Sigmoid colon (tissue), 7 donors: Measurements from ENCODE around the gene ATXN10. TPM values are rescaled to one million over a fixed set of nuclear protein-coding genes. Genes with fewer than 3 reads are reported as not detected.

Source experiments
- DNase-seq: peaks from one replicate; pipeline ENCODE4 v3.0.0-alpha.2; 2019
- H3K27ac ChIP-seq, 4 donors: fragments of 200-600 bp; sonication (generic); one replicate each; pipeline ENCODE4 v1.5.1; 2016 to 2019; ENCODE audit warnings: mild to moderate bottlenecking in 1 of 4
- H3K27me3 ChIP-seq, 3 donors: fragments of 200-600 bp; sonication (generic); one replicate each; pipeline ENCODE4 v1.5.1; 2019; ENCODE audit warnings: mild to moderate bottlenecking in 1 of 3
- H3K36me3 ChIP-seq, 4 donors: fragments of 200-600 bp; sonication (generic); one replicate each; pipeline ENCODE4 v1.5.1; 2016 to 2019
- H3K4me1 ChIP-seq, 4 donors: fragments of 200-600 bp; sonication (generic); one replicate each; pipeline ENCODE4 v1.5.1; 2017 to 2019
- H3K4me3 ChIP-seq, 4 donors: fragments of 200-600 bp; sonication (generic); one replicate each; pipeline ENCODE4 v1.5.1; 2017 to 2019; ENCODE audit warnings: mild to moderate bottlenecking in 2 of 4, moderate library complexity in 1 of 4
- H3K9me3 ChIP-seq, 4 donors: fragments of 200-600 bp in 3 of 4; sonication (generic) in 3 of 4; one replicate each; pipeline versions ENCODE4 v1.5.1 to v1.6.1; 2013 to 2019
- CTCF ChIP-seq, 4 experiments: fragments of 450-650 bp in 3 of 4; fragments of 200-600 bp in 1 of 4; IDR thresholded peaks; one replicate each; pipeline ENCODE4 v1.5.1; 2016 to 2019; ENCODE audit warnings: antibody characterized with exemption in 4 of 4, mild to moderate bottlenecking in 3 of 4, moderate library complexity in 2 of 4
- EP300 ChIP-seq, 4 donors: sonication (generic); formaldehyde crosslinking; IDR thresholded peaks; one replicate each; pipeline ENCODE4 v1.6.1; 2017; ENCODE audit warnings: antibody characterized with exemption in 4 of 4
- POLR2A ChIP-seq, 2 donors: fragments of 450-650 bp; IDR thresholded peaks; one replicate each; pipeline ENCODE4 v1.6.1; 2016; ENCODE audit warnings: antibody characterized with exemption in 2 of 2, mild to moderate bottlenecking in 2 of 2, moderate library complexity in 2 of 2
- POLR2AphosphoS5 ChIP-seq, 4 donors: sonication (generic); formaldehyde crosslinking; IDR thresholded peaks; one replicate each; pipeline ENCODE4 v1.6.1; 2017; ENCODE audit warnings: antibody characterized with exemption in 4 of 4
- WGBS, 2 donors: extraction: QIAGEN DNeasy Blood & Tissue Kit; methylation state at CpG; one replicate each; pipeline ENCODE4 v1.1.7; 2013; 5-methylcytosine and 5-hydroxymethylcytosine counted together
- intact Hi-C: fragments of 100-400 bp; cut with DNase I; formaldehyde crosslinking; loops from one replicate; pipeline ENCODE4 v1.15.1; 2023
- polyA plus RNA-seq, 3 donors: library from polyadenylated mRNA; stranded (reverse); fragments of 200-250 nt; gene quantifications; one replicate each; pipeline ENCODE4 v1.2.3, GENCODE V29; 2013
- total RNA-seq, 4 donors: library from RNA; depleted of rRNA; stranded (reverse); fragments of >200 nt; gene quantifications; one replicate each; pipeline ENCODE4 v1.1.0, GENCODE V29; 2016
- donor health status: healthy with polysubstance abuse.
- donor health status: Bipolar disorder and iron deficiency.
- donor health status: healthy.

ATXN10 gene
- total and polyA plus RNA-seq, 7 donors, result 37.9 to 187 (median 160) TPM

GRCh38 chr22:45865561-45866125 lies 194.0 kb downstream of the ATXN10 start:
- Histone ChIP-seq H3K9me3 (no peaks in the 10 kb centered on the region), H3K4me1 (peaks cover 0 to 28% (median 23%) of the 10 kb centered on the region in 4 donors), H3K27ac (no peak overlapping the region), H3K27me3 (peaks cover 26 to 48% (median 29%) of the 10 kb centered on the region in 3 donors), H3K36me3 (no peaks in the 10 kb centered on the region), H3K4me3 (no peak overlapping the region)
- 94 to 95% methylated on average over 24 of the region's 24 CpGs for WGBS, 2 donors
- DNase-seq, result no peak
- intact Hi-C loops, result loop anchor here (5.0 kb wide), 1 partner anchor 218 kb away; no protein-coding TSS in a partner anchor
- TF ChIP-seq EP300 (IDR thresholded peaks at IDR 0.05), result no peak
- no peak for TF ChIP-seq POLR2A (IDR thresholded peaks at IDR 0.05)
- TF ChIP-seq POLR2AphosphoS5 (IDR thresholded peaks at IDR 0.05), result no peak
- no peak for TF ChIP-seq CTCF (IDR thresholded peaks at IDR 0.05)

- TF ChIP-seq POLR2AphosphoS5 (IDR thresholded peaks at IDR 0.05) (no peak), EP300 (IDR thresholded peaks at IDR 0.05) (no peak), CTCF (IDR thresholded peaks at IDR 0.05) (no peak), POLR2A (IDR thresholded peaks at IDR 0.05) (no peak)
- peaks cover 26 to 48% (median 29%) of the 10 kb centered on the region in 3 donors for H3K27me3 ChIP-seq
- H3K27ac ChIP-seq, result no peak overlapping the region
- H3K36me3 ChIP-seq, result no peaks in the 10 kb centered on the region
- WGBS, 2 donors, result 46 to 55% methylated on average over 37 of the region's 37 CpGs
- intact Hi-C loops, result loop anchor here (5.0 kb wide), 1 partner anchor 219 kb away; no protein-coding TSS in a partner anchor
- peaks cover 0 to 28% (median 23%) of the 10 kb centered on the region in 4 donors for H3K4me1 ChIP-seq
- peak; percentile 59 for DNase-seq
- H3K4me3 ChIP-seq, result peak overlapping the region in 1 of 4 donors; percentile 40
- H3K9me3 ChIP-seq, result no peaks in the 10 kb centered on the region
Measured at GRCh38 chr22:45866126-45866645, 194.6 kb downstream of the ATXN10 start.

GRCh38 chr22:45866646-45867117 lies 195.0 kb downstream of the ATXN10 start:
- intact Hi-C loops, result loop anchor here (5.0 kb wide), 1 partner anchor 219 kb away; no protein-coding TSS in a partner anchor
- Histone ChIP-seq H3K4me1 (peaks cover 0 to 28% (median 23%) of the 10 kb centered on the region in 4 donors), H3K4me3 (peak overlapping the region in 3 of 4 donors; percentile 20 to 40 (median 29)), H3K36me3 (no peaks in the 10 kb centered on the region), H3K27me3 (peaks cover 26 to 48% (median 29%) of the 10 kb centered on the region in 3 donors), H3K27ac (no peak overlapping the region), H3K9me3 (no peaks in the 10 kb centered on the region)
- WGBS, 2 donors, result 7 to 20% methylated on average over 55 of the region's 55 CpGs
- no peak for DNase-seq
- TF ChIP-seq POLR2AphosphoS5 (IDR thresholded peaks at IDR 0.05) (no peak), POLR2A (IDR thresholded peaks at IDR 0.05) (no peak), EP300 (IDR thresholded peaks at IDR 0.05) (no peak), CTCF (IDR thresholded peaks at IDR 0.05) (no peak)

- Histone ChIP-seq H3K9me3 (no peaks in the 10 kb centered on the region), H3K36me3 (no peaks in the 10 kb centered on the region), H3K27me3 (peaks cover 26 to 48% (median 29%) of the 10 kb centered on the region in 3 donors), H3K4me1 (peaks cover 0 to 28% (median 23%) of the 10 kb centered on the region in 4 donors), H3K27ac (no peak overlapping the region), H3K4me3 (peak overlapping the region in 3 of 4 donors; percentile 20 to 40 (median 29))
- intact Hi-C loops, result loop anchor here (5.0 kb wide), 1 partner anchor 220 kb away; no protein-coding TSS in a partner anchor
- TF ChIP-seq POLR2AphosphoS5 (IDR thresholded peaks at IDR 0.05) (no peak), CTCF (IDR thresholded peaks at IDR 0.05) (peak in 1 of 4 experiments; percentile 45)
- 3 to 4% methylated on average over 87 of the region's 87 CpGs for WGBS, 2 donors
- DNase-seq, result peak; percentile 53
Measured at GRCh38 chr22:45867118-45867905, 195.7 kb downstream of the ATXN10 start.
